Mesothelial cell of epicardium (in vitro differentiated cells): ENCODE results near the gene TTC7B. TPM values are rescaled to one million over a fixed set of nuclear protein-coding genes. Genes with fewer than 3 reads are reported as not detected.

Source experiments
- DNase-seq, 2 experiments: peaks; one replicate each; pipeline ENCODE4 v3.0.0; 2021; ENCODE audit warnings: low spot score in 2 of 2; ENCODE audit not compliant: unreplicated experiment in 2 of 2
- H3K27ac Mint-ChIP-seq: 2 replicates; pipeline ENCODE4 v1.8.0; 2021; ENCODE audit warnings: mixed read lengths
- H3K27me3 Mint-ChIP-seq: 2 replicates; pipeline ENCODE4 v1.8.0; 2021; ENCODE audit warnings: low read depth, mixed read lengths
- H3K36me3 Mint-ChIP-seq: 2 replicates; pipeline ENCODE4 v1.8.0; 2021; ENCODE audit warnings: mixed read lengths
- H3K4me1 Mint-ChIP-seq: 2 replicates; pipeline ENCODE4 v1.8.0; 2021; ENCODE audit warnings: mixed read lengths
- H3K4me3 Mint-ChIP-seq: 2 replicates; pipeline ENCODE4 v1.8.0; 2021; ENCODE audit warnings: mild to moderate bottlenecking, moderate library complexity, mixed read lengths
- H3K9me3 Mint-ChIP-seq: 2 replicates; pipeline ENCODE4 v1.8.0; 2021; ENCODE audit warnings: mixed read lengths
- CTCF ChIP-seq: fragments of 200-600 bp; sonication (generic); IDR thresholded peaks from one replicate; pipeline ENCODE4 v1.5.0; 2021; ENCODE audit warnings: antibody characterized with exemption; ENCODE audit not compliant: unreplicated experiment
- total RNA-seq: library from RNA; stranded (reverse); gene quantifications from 3 replicates; pipeline ENCODE4 v1.2.1, GENCODE V29; 2021

The TTC7B gene
- total RNA-seq, 1 donor from 2014 or later = 56.5 TPM

GRCh38 chr14:90693413-90693812 is 122.8 kb downstream of the TTC7B start:
- Mint-ChIP-seq H3K36me3 (peaks cover 12% of the 10 kb centered on the region), H3K9me3 (no peaks in the 10 kb centered on the region), H3K27ac (no peak overlapping the region), H3K27me3 (no peaks in the 10 kb centered on the region), H3K4me1 (peaks cover 15% of the 10 kb centered on the region), H3K4me3 (no peak overlapping the region)
- no peak for DNase-seq
- no peak for TF ChIP-seq CTCF

- H3K4me1 Mint-ChIP-seq = peaks cover 12% of the 10 kb centered on the region
- H3K9me3 Mint-ChIP-seq = no peaks in the 10 kb centered on the region
- H3K27ac Mint-ChIP-seq = no peak overlapping the region
- TF ChIP-seq CTCF = no peak
- no peaks in the 10 kb centered on the region for H3K27me3 Mint-ChIP-seq
- peaks cover 15% of the 10 kb centered on the region for H3K36me3 Mint-ChIP-seq
- H3K4me3 Mint-ChIP-seq = no peak overlapping the region
- no peak for DNase-seq
These were observed 123.4 kb downstream of the TTC7B start for GRCh38 chr14:90692826-90693225.

- Mint-ChIP-seq H3K9me3 (no peaks in the 10 kb centered on the region), H3K27me3 (no peaks in the 10 kb centered on the region), H3K4me3 (no peak overlapping the region), H3K36me3 (peaks cover 21% of the 10 kb centered on the region), H3K4me1 (peaks cover 8% of the 10 kb centered on the region), H3K27ac (no peak overlapping the region)
- TF ChIP-seq CTCF = no peak
- DNase-seq = no peak
These were observed 124.2 kb downstream of the TTC7B start for GRCh38 chr14:90692061-90692460.

- Mint-ChIP-seq H3K9me3 (no peaks in the 10 kb centered on the region), H3K36me3 (peaks cover 21% of the 10 kb centered on the region), H3K27me3 (no peaks in the 10 kb centered on the region), H3K27ac (no peak overlapping the region), H3K4me1 (peaks cover 5% of the 10 kb centered on the region), H3K4me3 (no peak overlapping the region)
- no peak for DNase-seq
- no peak for TF ChIP-seq CTCF
These were observed 124.6 kb downstream of the TTC7B start for GRCh38 chr14:90691627-90692026.

- TF ChIP-seq CTCF = no peak
- Mint-ChIP-seq H3K27me3 (no peaks in the 10 kb centered on the region), H3K4me3 (no peak overlapping the region), H3K27ac (no peak overlapping the region), H3K4me1 (no peaks in the 10 kb centered on the region), H3K36me3 (peaks cover 32% of the 10 kb centered on the region), H3K9me3 (no peaks in the 10 kb centered on the region)
- no peak for DNase-seq
These were observed 128.6 kb downstream of the TTC7B start for GRCh38 chr14:90687680-90688079.

- Mint-ChIP-seq H3K36me3 (peaks cover 18% of the 10 kb centered on the region), H3K27me3 (no peaks in the 10 kb centered on the region), H3K27ac (no peak overlapping the region), H3K4me3 (no peak overlapping the region), H3K9me3 (no peaks in the 10 kb centered on the region), H3K4me1 (peaks cover 26% of the 10 kb centered on the region)
- DNase-seq = no peak
- TF ChIP-seq CTCF = no peak
These were observed 133.6 kb downstream of the TTC7B start for GRCh38 chr14:90682615-90683014.
